ENCODE measurements around the gene STK10.

STK10 gene

GRCh38 chr5:172106511-172107356 lies 81.3 kb downstream of the STK10 start:
- peak; percentile 89 for DNase-seq

- no peak for DNase-seq
Measured at GRCh38 chr5:172105811-172106210, 82.2 kb downstream of the STK10 start.

GRCh38 chr5:172104801-172105701 lies 83.0 kb downstream of the STK10 start:
- no peak for DNase-seq

- no peak for DNase-seq
Measured at GRCh38 chr5:172104021-172104420, 84.0 kb downstream of the STK10 start.

GRCh38 chr5:172102913-172103626 lies 85.0 kb downstream of the STK10 start:
- peak; percentile 68 for DNase-seq

GRCh38 chr5:172102218-172102870 lies 85.7 kb downstream of the STK10 start:
- DNase-seq, result no peak

GRCh38 chr5:172101547-172102217 lies 86.3 kb downstream of the STK10 start:
- DNase-seq, result no peak

GRCh38 chr5:172098883-172099282 lies 89.1 kb downstream of the STK10 start:
- DNase-seq, result no peak

- DNase-seq, result no peak
Measured at GRCh38 chr5:172098046-172098445, 90.0 kb downstream of the STK10 start.

- DNase-seq, result no peak
Measured at GRCh38 chr5:172097356-172097755, 90.7 kb downstream of the STK10 start.

- DNase-seq, result peak; percentile 13
Measured at GRCh38 chr5:172096207-172096940, 91.7 kb downstream of the STK10 start.

- DNase-seq, result peak; percentile 26
Measured at GRCh38 chr5:172095368-172096206, 92.4 kb downstream of the STK10 start.

GRCh38 chr5:172093965-172094364 lies 94.1 kb downstream of the STK10 start:
- no peak for DNase-seq

GRCh38 chr5:172093559-172093958 lies 94.5 kb downstream of the STK10 start:
- DNase-seq, result no peak

- no peak for DNase-seq
Measured at GRCh38 chr5:172091956-172092732, 95.9 kb downstream of the STK10 start.

- no peak for DNase-seq
Measured at GRCh38 chr5:172090976-172091547, 97.0 kb downstream of the STK10 start.

- DNase-seq, result no peak
Measured at GRCh38 chr5:172089298-172090117, 98.5 kb downstream of the STK10 start.

- peak; percentile 29 for DNase-seq
Measured at GRCh38 chr5:172088801-172089200, 99.2 kb downstream of the STK10 start.

Data from right forelimb (tissue), 1 donor.